Stimulated activated CD4-positive, alpha-beta T cell treated with anti-CD3 and anti-CD28 coated beads, Interleukin-15, amount 100 ng/mL, for 48 hours (primary cell): ENCODE measurements around the gene CAPN9.
"Not testable (repeated sequence)": the region's sequence is repeated elsewhere in the genome, so short reads cannot be mapped to it uniquely, and the experiment has no call there.

ENCODE experiments used
- DNase-seq, 2 donors: peaks; one replicate each; pipeline ENCODE4 v3.0.0-alpha.2; 2020; ENCODE audit warnings: low read depth in 2 of 2

The CAPN9 gene

GRCh38 chr1:230747890-230748800, 957 bp downstream of the CAPN9 start:
- no peak for DNase-seq

GRCh38 chr1:230749150-230749549, 2.0 kb downstream of the CAPN9 start:
- no peak for DNase-seq

GRCh38 chr1:230749635-230750034, 2.4 kb downstream of the CAPN9 start:
- DNase-seq = no peak

GRCh38 chr1:230750576-230750975, 3.4 kb downstream of the CAPN9 start:
- no peak for DNase-seq

- no peak for DNase-seq
Observed at GRCh38 chr1:230750986-230751625, 3.9 kb downstream of the CAPN9 start.

- no peak for DNase-seq
Observed at GRCh38 chr1:230752407-230752806, 5.2 kb downstream of the CAPN9 start.

GRCh38 chr1:230753191-230753585, 6.0 kb downstream of the CAPN9 start:
- DNase-seq = no peak

GRCh38 chr1:230753586-230754251, 6.5 kb downstream of the CAPN9 start:
- DNase-seq = peak in 1 of 2 donors; percentile 7

GRCh38 chr1:230754796-230755195, 7.6 kb downstream of the CAPN9 start:
- DNase-seq = no peak

GRCh38 chr1:230757856-230758708, 10.9 kb downstream of the CAPN9 start:
- no peak for DNase-seq

GRCh38 chr1:230758709-230759368, 11.7 kb downstream of the CAPN9 start:
- no peak for DNase-seq

- DNase-seq = no peak
Observed at GRCh38 chr1:230759369-230760065, 12.3 kb downstream of the CAPN9 start.

- no peak for DNase-seq
Observed at GRCh38 chr1:230760360-230760827, 13.2 kb downstream of the CAPN9 start.

- DNase-seq = no peak
Observed at GRCh38 chr1:230761443-230762167, 14.4 kb downstream of the CAPN9 start.

- DNase-seq = no peak
Observed at GRCh38 chr1:230763927-230764591, 16.9 kb downstream of the CAPN9 start.

- DNase-seq = no peak
Observed at GRCh38 chr1:230766318-230766717, 19.1 kb downstream of the CAPN9 start.

- DNase-seq = not testable (repeated sequence)
Observed at GRCh38 chr1:230767859-230768612, 20.8 kb downstream of the CAPN9 start.

- DNase-seq = no peak
Observed at GRCh38 chr1:230768903-230769570, 21.8 kb downstream of the CAPN9 start.
